SK-N-SH (cell line): ENCODE measurements around the gene SPATA3.
"Not testable (repeated sequence)": the region's sequence is repeated elsewhere in the genome, so short reads cannot be mapped to it uniquely, and the experiment has no call there.

Experiments used
- ELF1 ChIP-seq: IDR thresholded peaks from 2 replicates; pipeline ENCODE4 v1.4.0; 2012
- EP300 ChIP-seq, 2 experiments: IDR thresholded peaks; 2 replicates each; pipeline versions ENCODE4 v1.4.0 to v1.6.1; 2012; ENCODE audit warnings: borderline replicate concordance in 1 of 2, low read depth in 1 of 2, low read length in 1 of 2
- GABPA ChIP-seq: IDR thresholded peaks from 2 replicates; pipeline ENCODE4 v1.4.0; 2012; ENCODE audit warnings: low read depth, mild to moderate bottlenecking
- GATA2 ChIP-seq: sonication (generic); formaldehyde crosslinking; IDR thresholded peaks from 2 replicates; pipeline ENCODE4 v1.5.0; 2020; ENCODE audit warnings: mild to moderate bottlenecking, missing genetic modification reagents
- NFIC ChIP-seq: IDR thresholded peaks from 2 replicates; pipeline ENCODE4 v1.4.0; 2012; ENCODE audit warnings: borderline replicate concordance
- NRF1 ChIP-seq: IDR thresholded peaks from 2 replicates; pipeline ENCODE4 v1.6.1; 2012; ENCODE audit warnings: low read depth, mild to moderate bottlenecking, low read length
- POLR2AphosphoS5 ChIP-seq: IDR thresholded peaks from 2 replicates; pipeline ENCODE4 v1.6.1; 2012; ENCODE audit warnings: low read depth, low read length
- RFX5 ChIP-seq: IDR thresholded peaks from 2 replicates; pipeline ENCODE4 v1.6.1; 2012; ENCODE audit warnings: mild to moderate bottlenecking, improper control_type of control experiment, low read length
- TF ChIP-seq, protein P1 (sequence below): fragments of 200-600 bp; sonication (generic); IDR thresholded peaks from 2 replicates; pipeline ENCODE4 v1.6.1; 2017; ENCODE audit warnings: antibody characterized with exemption, mild to moderate bottlenecking, moderate library complexity
- TF ChIP-seq, protein P2 (sequence below): fragments of 150-350 bp; IDR thresholded peaks from 2 replicates; pipeline ENCODE4 v1.6.1; 2017; ENCODE audit warnings: antibody characterized with exemption, low read length, low read depth, borderline replicate concordance
- TF ChIP-seq, protein P3 (sequence below): fragments of 150-350 bp; IDR thresholded peaks from 2 replicates; pipeline ENCODE4 v1.6.1; 2016; ENCODE audit warnings: mild to moderate bottlenecking, low read depth, low read length

DNA sequence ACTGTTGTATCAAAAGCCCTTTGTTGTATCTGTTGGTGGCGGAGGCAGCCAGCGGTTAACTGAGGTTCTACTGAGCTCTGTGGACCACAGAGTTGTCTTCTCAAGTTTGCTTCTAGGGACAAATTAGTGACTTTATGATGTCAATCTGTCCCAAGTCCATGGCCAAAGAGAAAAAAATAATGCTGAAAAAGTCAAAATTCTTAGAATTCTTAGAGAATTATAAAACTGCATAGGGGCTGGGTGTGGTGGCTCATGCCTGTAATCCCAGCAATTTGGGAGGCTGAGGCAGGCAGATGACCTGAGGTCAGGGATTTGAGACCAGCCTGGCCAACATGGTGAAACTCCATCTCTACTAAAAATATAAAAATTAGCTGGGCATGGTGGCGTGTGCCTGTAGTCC lies 29.1 kb downstream of the SPATA3 start:
- not testable (repeated sequence) for TF ChIP-seq NFIC; ELF1; GATA2; EP300 (IDR thresholded peaks at IDR 0.05; ENCODE audit: borderline replicate concordance in 1 of 2, low read depth in 1 of 2, low read length in 1 of 2); NRF1; POLR2AphosphoS5; GABPA; RFX5
- TF ChIP-seq, protein P1, sequence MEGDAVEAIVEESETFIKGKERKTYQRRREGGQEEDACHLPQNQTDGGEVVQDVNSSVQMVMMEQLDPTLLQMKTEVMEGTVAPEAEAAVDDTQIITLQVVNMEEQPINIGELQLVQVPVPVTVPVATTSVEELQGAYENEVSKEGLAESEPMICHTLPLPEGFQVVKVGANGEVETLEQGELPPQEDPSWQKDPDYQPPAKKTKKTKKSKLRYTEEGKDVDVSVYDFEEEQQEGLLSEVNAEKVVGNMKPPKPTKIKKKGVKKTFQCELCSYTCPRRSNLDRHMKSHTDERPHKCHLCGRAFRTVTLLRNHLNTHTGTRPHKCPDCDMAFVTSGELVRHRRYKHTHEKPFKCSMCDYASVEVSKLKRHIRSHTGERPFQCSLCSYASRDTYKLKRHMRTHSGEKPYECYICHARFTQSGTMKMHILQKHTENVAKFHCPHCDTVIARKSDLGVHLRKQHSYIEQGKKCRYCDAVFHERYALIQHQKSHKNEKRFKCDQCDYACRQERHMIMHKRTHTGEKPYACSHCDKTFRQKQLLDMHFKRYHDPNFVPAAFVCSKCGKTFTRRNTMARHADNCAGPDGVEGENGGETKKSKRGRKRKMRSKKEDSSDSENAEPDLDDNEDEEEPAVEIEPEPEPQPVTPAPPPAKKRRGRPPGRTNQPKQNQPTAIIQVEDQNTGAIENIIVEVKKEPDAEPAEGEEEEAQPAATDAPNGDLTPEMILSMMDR = not testable (repeated sequence)
- TF ChIP-seq, protein P2, sequence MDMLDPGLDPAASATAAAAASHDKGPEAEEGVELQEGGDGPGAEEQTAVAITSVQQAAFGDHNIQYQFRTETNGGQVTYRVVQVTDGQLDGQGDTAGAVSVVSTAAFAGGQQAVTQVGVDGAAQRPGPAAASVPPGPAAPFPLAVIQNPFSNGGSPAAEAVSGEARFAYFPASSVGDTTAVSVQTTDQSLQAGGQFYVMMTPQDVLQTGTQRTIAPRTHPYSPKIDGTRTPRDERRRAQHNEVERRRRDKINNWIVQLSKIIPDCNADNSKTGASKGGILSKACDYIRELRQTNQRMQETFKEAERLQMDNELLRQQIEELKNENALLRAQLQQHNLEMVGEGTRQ = not testable (repeated sequence)
- TF ChIP-seq, protein P3, sequence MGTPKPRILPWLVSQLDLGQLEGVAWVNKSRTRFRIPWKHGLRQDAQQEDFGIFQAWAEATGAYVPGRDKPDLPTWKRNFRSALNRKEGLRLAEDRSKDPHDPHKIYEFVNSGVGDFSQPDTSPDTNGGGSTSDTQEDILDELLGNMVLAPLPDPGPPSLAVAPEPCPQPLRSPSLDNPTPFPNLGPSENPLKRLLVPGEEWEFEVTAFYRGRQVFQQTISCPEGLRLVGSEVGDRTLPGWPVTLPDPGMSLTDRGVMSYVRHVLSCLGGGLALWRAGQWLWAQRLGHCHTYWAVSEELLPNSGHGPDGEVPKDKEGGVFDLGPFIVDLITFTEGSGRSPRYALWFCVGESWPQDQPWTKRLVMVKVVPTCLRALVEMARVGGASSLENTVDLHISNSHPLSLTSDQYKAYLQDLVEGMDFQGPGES = not testable (repeated sequence)
